ENCODE measurements around the gene STX12. TPM values are rescaled to one million over a fixed set of nuclear protein-coding genes. Genes with fewer than 3 reads are reported as not detected.

STX12 gene
- total and polyA plus RNA-seq, 2 experiments from 2014 or later = 6.1 to 9.0 TPM

DNA sequence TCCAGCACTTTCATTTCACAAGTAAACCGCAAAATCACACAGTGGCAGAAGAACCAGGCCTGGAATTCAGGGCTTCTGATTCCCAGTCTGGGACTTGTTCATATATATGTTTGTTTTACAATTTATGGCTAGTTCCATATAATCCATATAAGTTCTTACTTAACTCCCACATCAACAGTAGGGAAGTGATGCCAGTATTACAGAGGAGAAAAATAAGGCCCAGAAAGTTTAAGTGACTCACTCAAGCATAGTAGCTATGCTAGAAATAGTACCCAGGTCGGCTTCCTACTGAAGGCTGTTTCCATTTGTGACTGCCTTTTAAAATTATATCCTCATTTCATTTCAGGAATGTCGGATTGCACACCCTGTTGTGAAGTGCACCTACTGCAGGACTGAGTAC, 45.9 kb upstream of the STX12 start:
- TF ChIP-seq, protein P1, sequence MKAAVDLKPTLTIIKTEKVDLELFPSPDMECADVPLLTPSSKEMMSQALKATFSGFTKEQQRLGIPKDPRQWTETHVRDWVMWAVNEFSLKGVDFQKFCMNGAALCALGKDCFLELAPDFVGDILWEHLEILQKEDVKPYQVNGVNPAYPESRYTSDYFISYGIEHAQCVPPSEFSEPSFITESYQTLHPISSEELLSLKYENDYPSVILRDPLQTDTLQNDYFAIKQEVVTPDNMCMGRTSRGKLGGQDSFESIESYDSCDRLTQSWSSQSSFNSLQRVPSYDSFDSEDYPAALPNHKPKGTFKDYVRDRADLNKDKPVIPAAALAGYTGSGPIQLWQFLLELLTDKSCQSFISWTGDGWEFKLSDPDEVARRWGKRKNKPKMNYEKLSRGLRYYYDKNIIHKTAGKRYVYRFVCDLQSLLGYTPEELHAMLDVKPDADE (IDR thresholded peaks at IDR 0.05) = no peak
- TF ChIP-seq NANOG (IDR thresholded peaks at IDR 0.05; ENCODE audit: borderline replicate concordance) = no peak
- TF ChIP-seq, protein P2, sequence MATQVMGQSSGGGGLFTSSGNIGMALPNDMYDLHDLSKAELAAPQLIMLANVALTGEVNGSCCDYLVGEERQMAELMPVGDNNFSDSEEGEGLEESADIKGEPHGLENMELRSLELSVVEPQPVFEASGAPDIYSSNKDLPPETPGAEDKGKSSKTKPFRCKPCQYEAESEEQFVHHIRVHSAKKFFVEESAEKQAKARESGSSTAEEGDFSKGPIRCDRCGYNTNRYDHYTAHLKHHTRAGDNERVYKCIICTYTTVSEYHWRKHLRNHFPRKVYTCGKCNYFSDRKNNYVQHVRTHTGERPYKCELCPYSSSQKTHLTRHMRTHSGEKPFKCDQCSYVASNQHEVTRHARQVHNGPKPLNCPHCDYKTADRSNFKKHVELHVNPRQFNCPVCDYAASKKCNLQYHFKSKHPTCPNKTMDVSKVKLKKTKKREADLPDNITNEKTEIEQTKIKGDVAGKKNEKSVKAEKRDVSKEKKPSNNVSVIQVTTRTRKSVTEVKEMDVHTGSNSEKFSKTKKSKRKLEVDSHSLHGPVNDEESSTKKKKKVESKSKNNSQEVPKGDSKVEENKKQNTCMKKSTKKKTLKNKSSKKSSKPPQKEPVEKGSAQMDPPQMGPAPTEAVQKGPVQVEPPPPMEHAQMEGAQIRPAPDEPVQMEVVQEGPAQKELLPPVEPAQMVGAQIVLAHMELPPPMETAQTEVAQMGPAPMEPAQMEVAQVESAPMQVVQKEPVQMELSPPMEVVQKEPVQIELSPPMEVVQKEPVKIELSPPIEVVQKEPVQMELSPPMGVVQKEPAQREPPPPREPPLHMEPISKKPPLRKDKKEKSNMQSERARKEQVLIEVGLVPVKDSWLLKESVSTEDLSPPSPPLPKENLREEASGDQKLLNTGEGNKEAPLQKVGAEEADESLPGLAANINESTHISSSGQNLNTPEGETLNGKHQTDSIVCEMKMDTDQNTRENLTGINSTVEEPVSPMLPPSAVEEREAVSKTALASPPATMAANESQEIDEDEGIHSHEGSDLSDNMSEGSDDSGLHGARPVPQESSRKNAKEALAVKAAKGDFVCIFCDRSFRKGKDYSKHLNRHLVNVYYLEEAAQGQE (IDR thresholded peaks at IDR 0.05; ENCODE audit: unreplicated experiment) = no peak
- TF ChIP-seq STAT1 (IDR thresholded peaks at IDR 0.05; ENCODE audit: unreplicated experiment) = no peak
- TF ChIP-seq EZH2 (IDR thresholded peaks at IDR 0.05; ENCODE audit: low read depth, unreplicated experiment) = no peak
- TF ChIP-seq, protein P3, sequence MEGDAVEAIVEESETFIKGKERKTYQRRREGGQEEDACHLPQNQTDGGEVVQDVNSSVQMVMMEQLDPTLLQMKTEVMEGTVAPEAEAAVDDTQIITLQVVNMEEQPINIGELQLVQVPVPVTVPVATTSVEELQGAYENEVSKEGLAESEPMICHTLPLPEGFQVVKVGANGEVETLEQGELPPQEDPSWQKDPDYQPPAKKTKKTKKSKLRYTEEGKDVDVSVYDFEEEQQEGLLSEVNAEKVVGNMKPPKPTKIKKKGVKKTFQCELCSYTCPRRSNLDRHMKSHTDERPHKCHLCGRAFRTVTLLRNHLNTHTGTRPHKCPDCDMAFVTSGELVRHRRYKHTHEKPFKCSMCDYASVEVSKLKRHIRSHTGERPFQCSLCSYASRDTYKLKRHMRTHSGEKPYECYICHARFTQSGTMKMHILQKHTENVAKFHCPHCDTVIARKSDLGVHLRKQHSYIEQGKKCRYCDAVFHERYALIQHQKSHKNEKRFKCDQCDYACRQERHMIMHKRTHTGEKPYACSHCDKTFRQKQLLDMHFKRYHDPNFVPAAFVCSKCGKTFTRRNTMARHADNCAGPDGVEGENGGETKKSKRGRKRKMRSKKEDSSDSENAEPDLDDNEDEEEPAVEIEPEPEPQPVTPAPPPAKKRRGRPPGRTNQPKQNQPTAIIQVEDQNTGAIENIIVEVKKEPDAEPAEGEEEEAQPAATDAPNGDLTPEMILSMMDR (conservative IDR thresholded peaks at IDR 0.05; ENCODE audit: low read depth in 2 of 2) = no peak
- no peak for TF ChIP-seq POLR2AphosphoS5 (IDR thresholded peaks at IDR 0.05; ENCODE audit: low read depth)
- TF ChIP-seq EZH2phosphoT487 (IDR thresholded peaks at IDR 0.05; ENCODE audit: unreplicated experiment) = no peak
- TF ChIP-seq ZNF114 (CRISPR knock-in tag; IDR thresholded peaks at IDR 0.05) = no peak
- peak overlapping the region; percentile 94; the same call in 1 of the 2 replicates for H3K4me3 ChIP-seq
- Mint-ChIP-seq H3K27ac (no peak overlapping the region), H3K4me3 (peak overlapping the region; percentile 83), H3K4me1 (peaks cover 10% of the 10 kb centered on the region), H3K9me3 (no peaks in the 10 kb centered on the region), H3K36me3 (ENCODE audit: low read depth) (peaks cover 3% of the 10 kb centered on the region; the same call in 1 of the 3 replicates), H3K27me3 (ENCODE audit: insufficient read depth, low read depth, poor library complexity) (peaks cover 12% of the 10 kb centered on the region)
- no peak for ATAC-seq
- H3K4me2 ChIP-seq = peak overlapping the region; percentile 93
- no peak overlapping the region; the same call in 1 of the 2 replicates for H3K27ac ChIP-seq (ENCODE audit: low read depth)
- no peak overlapping the region for H2AFZ ChIP-seq
- no peaks in the 10 kb centered on the region for H3K9me2 ChIP-seq (ENCODE audit: insufficient read depth)
- H3K4me1 ChIP-seq (ENCODE audit: insufficient read depth) = peaks cover 17% of the 10 kb centered on the region; the same call in 1 of the 2 replicates
- no peaks in the 10 kb centered on the region for H4K20me1 ChIP-seq (replicated peaks; ENCODE audit: insufficient read depth)
- no peaks in the 10 kb centered on the region for H3K27me3 ChIP-seq (ENCODE audit: insufficient read depth)
- peaks cover 16% of the 10 kb centered on the region; the same call in 1 of the 2 replicates for H3F3A ChIP-seq (replicated peaks; ENCODE audit: low read depth)
- H3K36me3 ChIP-seq (ENCODE audit: insufficient read depth) = no peaks in the 10 kb centered on the region
- no peak for DNase-seq (ENCODE audit: low spot score)
- 0 out of 2 replicates have a peak, but pooled peaks cover 6% of the 10 kb centered on the region for H3K79me2 ChIP-seq (replicated peaks; ENCODE audit: insufficient read depth)

DNA sequence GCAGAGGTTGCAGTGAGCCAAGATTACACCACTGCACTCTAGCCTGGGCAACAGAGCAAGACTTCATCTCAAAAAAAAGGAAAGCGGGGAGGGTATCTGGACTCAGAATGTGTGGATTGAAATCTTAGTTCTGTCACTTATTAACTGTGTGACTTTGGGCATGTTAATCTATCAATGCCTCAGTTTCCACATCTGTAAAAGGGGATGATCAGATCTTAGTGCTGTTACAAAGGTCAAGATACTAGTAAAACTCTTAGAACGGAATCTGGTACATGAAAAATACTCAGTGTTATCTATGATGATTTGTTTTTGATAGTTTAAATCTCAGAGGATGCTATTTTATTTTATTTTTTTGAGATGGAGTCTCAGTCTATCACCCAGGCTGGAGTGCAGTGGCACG, 36.8 kb upstream of the STX12 start:
- no peaks in the 10 kb centered on the region for H4K20me1 ChIP-seq (replicated peaks; ENCODE audit: insufficient read depth)
- H3K27me3 ChIP-seq (ENCODE audit: insufficient read depth) = no peaks in the 10 kb centered on the region
- H3K9me2 ChIP-seq (ENCODE audit: insufficient read depth) = 0 out of 2 replicates have a peak, but pooled peaks cover 2% of the 10 kb centered on the region
- no peak overlapping the region for H3K27ac ChIP-seq (ENCODE audit: low read depth)
- H3F3A ChIP-seq (replicated peaks; ENCODE audit: low read depth) = no peaks in the 10 kb centered on the region
- Mint-ChIP-seq H3K27me3 (ENCODE audit: insufficient read depth, low read depth, poor library complexity) (peaks cover 3% of the 10 kb centered on the region), H3K9me3 (no peaks in the 10 kb centered on the region), H3K27ac (no peak overlapping the region), H3K4me3 (no peak overlapping the region), H3K36me3 (ENCODE audit: low read depth) (peaks cover 22% of the 10 kb centered on the region; the same call in 2 of the 3 replicates), H3K4me1 (no peaks in the 10 kb centered on the region)
- no peaks in the 10 kb centered on the region for H3K4me1 ChIP-seq (ENCODE audit: insufficient read depth)
- ATAC-seq (no peak), DNase-seq (ENCODE audit: low spot score) (no peak)
- H2AFZ ChIP-seq = no peak overlapping the region
- no peak overlapping the region for H3K4me2 ChIP-seq
- H3K4me3 ChIP-seq = no peak overlapping the region
- peaks cover 17% of the 10 kb centered on the region for H3K36me3 ChIP-seq (ENCODE audit: insufficient read depth)
- no peaks in the 10 kb centered on the region for H3K79me2 ChIP-seq (replicated peaks; ENCODE audit: insufficient read depth)
- TF ChIP-seq, protein P4, sequence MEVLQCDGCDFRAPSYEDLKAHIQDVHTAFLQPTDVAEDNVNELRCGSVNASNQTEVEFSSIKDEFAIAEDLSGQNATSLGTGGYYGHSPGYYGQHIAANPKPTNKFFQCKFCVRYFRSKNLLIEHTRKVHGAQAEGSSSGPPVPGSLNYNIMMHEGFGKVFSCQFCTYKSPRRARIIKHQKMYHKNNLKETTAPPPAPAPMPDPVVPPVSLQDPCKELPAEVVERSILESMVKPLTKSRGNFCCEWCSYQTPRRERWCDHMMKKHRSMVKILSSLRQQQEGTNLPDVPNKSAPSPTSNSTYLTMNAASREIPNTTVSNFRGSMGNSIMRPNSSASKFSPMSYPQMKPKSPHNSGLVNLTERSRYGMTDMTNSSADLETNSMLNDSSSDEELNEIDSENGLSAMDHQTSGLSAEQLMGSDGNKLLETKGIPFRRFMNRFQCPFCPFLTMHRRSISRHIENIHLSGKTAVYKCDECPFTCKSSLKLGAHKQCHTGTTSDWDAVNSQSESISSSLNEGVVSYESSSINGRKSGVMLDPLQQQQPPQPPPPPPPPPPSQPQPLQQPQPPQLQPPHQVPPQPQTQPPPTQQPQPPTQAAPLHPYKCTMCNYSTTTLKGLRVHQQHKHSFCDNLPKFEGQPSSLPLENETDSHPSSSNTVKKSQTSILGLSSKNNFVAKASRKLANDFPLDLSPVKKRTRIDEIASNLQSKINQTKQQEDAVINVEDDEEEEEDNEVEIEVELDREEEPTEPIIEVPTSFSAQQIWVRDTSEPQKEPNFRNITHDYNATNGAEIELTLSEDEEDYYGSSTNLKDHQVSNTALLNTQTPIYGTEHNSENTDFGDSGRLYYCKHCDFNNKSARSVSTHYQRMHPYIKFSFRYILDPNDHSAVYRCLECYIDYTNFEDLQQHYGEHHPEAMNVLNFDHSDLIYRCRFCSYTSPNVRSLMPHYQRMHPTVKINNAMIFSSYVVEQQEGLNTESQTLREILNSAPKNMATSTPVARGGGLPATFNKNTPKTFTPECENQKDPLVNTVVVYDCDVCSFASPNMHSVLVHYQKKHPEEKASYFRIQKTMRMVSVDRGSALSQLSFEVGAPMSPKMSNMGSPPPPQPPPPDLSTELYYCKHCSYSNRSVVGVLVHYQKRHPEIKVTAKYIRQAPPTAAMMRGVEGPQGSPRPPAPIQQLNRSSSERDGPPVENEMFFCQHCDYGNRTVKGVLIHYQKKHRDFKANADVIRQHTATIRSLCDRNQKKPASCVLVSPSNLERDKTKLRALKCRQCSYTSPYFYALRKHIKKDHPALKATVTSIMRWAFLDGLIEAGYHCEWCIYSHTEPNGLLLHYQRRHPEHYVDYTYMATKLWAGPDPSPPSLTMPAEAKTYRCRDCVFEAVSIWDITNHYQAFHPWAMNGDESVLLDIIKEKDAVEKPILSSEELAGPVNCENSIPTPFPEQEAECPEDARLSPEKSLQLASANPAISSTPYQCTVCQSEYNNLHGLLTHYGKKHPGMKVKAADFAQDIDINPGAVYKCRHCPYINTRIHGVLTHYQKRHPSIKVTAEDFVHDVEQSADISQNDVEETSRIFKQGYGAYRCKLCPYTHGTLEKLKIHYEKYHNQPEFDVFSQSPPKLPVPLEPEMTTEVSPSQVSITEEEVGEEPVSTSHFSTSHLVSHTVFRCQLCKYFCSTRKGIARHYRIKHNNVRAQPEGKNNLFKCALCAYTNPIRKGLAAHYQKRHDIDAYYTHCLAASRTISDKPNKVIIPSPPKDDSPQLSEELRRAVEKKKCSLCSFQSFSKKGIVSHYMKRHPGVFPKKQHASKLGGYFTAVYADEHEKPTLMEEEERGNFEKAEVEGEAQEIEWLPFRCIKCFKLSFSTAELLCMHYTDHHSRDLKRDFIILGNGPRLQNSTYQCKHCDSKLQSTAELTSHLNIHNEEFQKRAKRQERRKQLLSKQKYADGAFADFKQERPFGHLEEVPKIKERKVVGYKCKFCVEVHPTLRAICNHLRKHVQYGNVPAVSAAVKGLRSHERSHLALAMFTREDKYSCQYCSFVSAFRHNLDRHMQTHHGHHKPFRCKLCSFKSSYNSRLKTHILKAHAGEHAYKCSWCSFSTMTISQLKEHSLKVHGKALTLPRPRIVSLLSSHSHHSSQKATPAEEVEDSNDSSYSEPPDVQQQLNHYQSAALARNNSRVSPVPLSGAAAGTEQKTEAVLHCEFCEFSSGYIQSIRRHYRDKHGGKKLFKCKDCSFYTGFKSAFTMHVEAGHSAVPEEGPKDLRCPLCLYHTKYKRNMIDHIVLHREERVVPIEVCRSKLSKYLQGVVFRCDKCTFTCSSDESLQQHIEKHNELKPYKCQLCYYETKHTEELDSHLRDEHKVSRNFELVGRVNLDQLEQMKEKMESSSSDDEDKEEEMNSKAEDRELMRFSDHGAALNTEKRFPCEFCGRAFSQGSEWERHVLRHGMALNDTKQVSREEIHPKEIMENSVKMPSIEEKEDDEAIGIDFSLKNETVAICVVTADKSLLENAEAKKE (CRISPR knock-in tag; IDR thresholded peaks at IDR 0.05) = no peak

Measured in GM23338 (cell line).